GDM1 (cell line): ENCODE results near the gene NBL1.

Experiments used
- DNase-seq: peaks from one replicate; lab custom pipeline; 2025; lab: John Stamatoyannopoulos, UW

Gene NBL1

DNA sequence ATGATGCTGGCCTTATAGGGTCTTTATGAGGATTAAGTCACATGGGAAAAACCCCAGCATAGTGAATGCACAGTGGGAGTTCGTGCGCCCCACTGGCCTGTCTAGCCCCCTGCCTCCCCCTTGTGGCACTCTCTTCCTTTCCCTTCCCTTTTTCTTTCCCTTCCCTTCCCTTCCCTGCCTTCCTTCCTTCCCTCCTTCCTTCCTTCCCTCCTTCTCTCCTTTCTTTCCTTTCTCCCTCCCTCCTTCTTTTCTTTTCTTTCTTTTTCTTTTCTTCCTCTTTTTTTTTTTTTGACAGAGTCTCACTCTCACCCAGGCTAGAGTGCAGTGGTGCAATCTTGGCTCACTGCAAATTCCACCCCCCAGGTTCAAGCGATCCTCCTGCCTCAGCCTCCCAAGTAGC is 59.2 kb downstream of the NBL1 start:
- DNase-seq: no peak

DNA sequence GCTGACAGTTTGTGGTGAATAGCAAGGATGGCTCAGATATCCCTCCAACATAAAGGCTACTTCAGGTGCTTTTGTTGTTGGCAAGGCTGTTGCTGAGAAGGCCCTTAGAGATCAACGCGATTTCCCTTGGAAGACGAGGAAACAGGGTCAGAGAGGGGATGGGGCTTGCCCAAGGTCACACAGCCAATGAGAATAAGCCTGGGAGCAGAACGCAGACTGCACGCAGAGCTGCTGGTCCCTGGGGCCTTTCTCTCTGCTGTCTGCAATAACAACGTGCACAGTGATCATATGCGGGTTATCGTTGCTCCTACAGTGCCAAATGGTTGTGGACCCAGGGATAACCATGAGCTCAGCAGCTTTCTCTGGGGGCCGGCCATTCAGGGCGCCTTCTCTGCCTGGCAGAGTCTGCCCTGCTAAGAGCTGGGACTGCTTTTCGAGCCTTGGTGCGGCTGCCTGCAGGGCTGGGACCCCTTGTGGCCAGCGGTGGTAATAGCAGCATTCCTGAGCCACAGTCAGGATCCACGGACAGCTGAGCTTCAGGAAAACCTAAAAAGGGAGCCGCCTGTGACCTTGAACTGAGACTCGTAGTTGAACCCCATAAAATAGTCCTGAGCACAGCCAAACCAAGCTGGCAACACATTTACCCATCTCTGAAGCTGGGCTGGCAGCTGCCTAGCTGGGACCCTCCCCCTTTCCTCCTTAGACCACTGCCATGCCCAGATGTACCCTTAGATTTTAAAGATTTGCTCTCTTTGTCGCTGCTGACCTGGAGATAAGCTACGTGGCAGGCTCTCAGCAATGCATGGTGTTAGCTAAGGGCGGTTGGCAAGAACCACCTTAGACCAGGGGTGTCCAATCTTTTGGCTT is 60.4 kb downstream of the NBL1 start:
- DNase-seq: no peak

DNA sequence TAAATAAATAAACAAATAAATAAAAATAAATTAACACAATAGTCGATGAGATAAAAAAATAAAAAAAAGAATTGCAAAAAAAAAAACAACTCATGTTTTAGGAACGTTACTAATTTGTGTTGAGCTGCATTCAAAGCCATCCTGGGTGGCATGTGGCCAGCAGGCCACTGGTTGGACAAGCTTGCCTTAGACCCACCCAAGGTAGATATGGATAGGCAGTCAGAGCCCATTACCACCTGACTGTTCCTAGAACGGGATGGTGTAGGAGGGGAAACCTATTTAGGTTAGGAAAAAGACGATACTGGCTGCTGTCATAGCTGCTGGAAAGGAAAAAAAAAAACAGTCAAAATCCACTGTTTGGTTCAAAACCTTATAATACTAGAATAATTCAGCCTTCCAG is 61.4 kb downstream of the NBL1 start:
- no peak for DNase-seq

DNA sequence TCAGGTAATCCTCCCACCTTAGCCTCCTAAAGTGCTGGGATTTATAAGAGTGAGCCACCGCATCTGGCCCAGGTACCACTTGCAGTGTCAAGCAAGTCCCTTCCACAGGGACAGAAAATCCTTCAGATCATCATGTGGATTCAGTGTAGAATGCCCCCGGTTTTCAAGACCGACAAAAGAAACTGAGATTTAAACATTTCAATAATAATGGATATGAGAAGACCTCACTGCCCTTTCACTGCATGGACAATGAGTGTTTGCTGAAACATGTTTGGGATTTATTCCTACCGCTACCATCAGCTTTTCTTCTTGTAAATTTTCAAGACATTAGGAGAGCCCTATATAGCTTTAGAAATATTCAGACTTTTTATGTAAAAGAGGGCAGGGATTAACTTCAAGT is 62.0 kb downstream of the NBL1 start:
- DNase-seq: no peak
